Measurements from ENCODE around the gene PAAF1.
A peak's percentile ranks its signal among the peaks of the same experiment; 100 is the strongest.
"Not testable (repeated sequence)": the region's sequence is repeated elsewhere in the genome, so short reads cannot be mapped to it uniquely, and the experiment has no call there.

The PAAF1 gene, protein sequence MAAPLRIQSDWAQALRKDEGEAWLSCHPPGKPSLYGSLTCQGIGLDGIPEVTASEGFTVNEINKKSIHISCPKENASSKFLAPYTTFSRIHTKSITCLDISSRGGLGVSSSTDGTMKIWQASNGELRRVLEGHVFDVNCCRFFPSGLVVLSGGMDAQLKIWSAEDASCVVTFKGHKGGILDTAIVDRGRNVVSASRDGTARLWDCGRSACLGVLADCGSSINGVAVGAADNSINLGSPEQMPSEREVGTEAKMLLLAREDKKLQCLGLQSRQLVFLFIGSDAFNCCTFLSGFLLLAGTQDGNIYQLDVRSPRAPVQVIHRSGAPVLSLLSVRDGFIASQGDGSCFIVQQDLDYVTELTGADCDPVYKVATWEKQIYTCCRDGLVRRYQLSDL

GRCh38 chr11:73876424-73877310 is at the start of gene PAAF1, which contains the start of gene COA4:
Gene PAAF1 (plus strand): TSS chr11:73876999. CDS start chr11:73877022, 23 bp downstream.
Gene COA4 (minus strand): TSS chr11:73876846. CDS start chr11:73873378, 3,468 bp downstream.
- DNase-seq (ENCODE audit: low spot score) = peak; percentile 96

- DNase-seq (ENCODE audit: low spot score) = peak; percentile 32
These were observed 46.5 kb upstream of the PAAF1 start for GRCh38 chr11:73830261-73830660.

DNA sequence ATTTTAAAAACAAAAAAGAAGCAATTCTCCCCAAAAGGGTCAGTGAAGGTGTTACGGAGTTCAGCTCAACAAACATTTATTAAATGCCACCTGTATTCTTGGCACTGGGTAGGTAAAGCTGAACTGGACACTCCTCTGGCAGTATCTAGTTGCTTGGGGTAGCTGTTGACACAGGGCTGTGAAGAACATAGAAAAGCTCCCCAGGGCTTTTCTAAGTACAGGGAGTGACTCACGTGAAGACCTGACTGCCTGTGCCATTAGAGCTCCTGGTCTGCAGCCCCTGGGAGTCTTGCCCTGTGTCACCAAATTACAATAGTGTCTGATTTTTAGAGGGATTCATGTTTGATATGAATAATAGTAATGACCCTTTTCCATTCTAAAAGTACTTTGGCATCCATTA is 43.7 kb upstream of the PAAF1 start:
- DNase-seq (ENCODE audit: low spot score) = no peak

GRCh38 chr11:73838443-73839122 is 38.2 kb upstream of the PAAF1 start:
- no peak for DNase-seq (ENCODE audit: low spot score)

DNA sequence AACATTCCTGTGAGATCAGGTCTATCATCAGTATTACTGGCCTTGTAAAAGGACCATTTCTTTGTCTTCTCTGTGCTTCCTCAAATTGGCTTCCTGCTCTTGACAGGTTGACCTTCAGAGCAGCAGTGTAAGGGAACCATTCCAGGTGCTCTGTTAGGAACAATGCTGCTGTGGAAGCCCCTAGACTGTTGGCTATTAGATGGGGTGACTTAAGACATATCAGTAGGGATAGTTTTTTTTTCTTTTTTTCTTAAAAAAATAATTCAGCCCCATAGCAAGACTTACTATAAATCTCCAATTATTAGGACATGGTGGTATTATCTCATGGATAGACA is 37.7 kb upstream of the PAAF1 start:
- no peak for DNase-seq (ENCODE audit: low spot score)

DNA sequence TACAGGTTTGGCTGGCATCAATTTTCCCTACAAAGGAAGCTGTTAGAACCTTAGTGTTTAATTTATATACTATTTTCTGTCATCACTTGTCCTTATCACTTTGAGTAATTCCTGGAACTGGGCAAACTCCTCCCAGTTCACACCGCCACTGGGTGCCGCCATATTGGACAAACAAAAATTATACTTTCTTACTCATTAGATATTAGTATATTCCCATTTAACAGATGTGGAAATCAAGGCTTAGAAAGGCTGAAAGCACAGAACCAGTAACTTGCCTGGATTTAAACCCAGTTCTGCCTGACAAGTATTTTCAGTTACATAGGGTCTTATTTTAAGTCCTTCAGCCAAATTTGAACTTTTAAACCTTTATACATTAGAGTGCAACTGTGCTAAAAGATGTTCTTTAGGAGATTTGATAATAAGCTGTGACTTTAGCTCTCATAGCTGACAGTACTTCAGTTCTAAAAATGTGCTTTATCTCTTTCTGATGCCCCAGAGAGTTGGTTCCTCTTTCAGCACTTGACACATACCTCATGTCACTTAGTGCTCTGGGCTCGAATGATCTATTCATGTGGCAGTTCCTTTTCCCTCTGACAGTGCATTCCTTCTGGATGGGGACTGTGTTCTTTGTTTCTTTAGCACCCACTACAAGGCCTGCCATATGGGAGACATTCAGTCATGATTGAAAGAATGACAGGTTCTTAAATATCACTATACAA is 25.6 kb upstream of the PAAF1 start:
- DNase-seq (ENCODE audit: low spot score) = no peak

DNA sequence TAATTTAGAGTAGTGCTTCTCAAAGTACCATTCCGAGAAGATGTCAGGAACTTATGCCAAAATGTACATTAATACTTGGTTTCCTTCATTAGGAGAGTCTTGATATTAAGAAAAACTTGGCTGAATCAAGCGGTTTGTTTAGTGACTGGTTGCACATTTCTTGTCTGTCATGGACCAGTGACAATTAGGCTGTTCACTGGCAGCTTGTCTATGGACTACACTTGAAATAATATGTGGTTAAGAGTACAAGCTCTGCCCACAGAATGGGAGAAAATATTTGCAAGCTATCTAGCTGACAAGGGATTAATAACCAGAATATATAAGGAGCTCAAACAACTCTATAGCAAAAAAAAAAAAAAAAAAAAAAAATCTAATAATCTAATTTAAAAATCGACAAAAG is 24.8 kb upstream of the PAAF1 start:
- DNase-seq (ENCODE audit: low spot score) = no peak

GRCh38 chr11:73854680-73855079 is 22.1 kb upstream of the PAAF1 start:
- DNase-seq (ENCODE audit: low spot score) = no peak

DNA sequence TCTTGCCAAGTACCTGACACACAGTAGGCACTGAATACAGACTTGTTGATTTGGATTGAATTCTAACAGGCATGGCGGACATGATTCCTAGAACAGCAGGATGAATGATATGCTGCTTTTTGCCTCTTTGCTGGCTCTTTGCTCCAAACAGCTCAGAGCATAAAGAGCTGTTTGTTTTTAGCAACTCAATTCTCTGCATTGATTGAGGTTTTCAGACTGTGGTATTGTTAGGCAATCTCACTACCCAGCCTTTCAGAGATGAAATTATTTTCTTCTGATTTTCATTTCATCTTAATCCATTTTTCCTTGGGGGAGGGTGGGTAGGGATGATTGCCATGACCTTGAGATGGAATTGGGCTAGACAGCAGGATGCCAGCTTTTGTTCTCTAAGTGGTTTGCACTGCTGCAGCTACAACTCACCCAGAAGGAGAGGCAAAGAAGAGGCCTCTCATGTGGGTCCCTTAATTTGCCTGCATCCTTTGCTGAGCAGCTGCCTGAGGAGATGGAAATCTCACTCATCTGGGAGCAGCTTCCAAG is 20.7 kb upstream of the PAAF1 start:
- peak; percentile 66 for DNase-seq (ENCODE audit: low spot score)

- no peak for DNase-seq (ENCODE audit: low spot score)
These were observed 17.1 kb upstream of the PAAF1 start for GRCh38 chr11:73859671-73860070.

DNA sequence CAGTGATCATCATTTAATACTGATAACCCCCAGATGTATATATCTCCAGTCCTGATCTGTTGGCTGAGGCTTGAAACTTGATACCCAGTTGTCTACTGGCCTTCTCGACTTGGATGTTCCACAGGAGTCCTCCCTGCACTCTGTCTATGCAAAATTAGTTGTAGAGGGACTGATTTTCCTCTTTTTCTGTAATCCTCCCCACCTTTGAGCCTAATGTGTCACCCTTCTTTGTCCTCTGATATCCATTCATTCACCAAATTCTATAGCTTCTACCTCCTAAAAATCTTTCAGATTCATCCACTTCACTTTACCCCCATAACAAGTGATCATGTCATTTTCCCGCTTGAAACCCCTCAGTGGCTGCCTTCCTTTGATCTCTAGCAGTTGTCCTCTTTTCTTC is 16.6 kb upstream of the PAAF1 start:
- no peak for DNase-seq (ENCODE audit: low spot score)

- no peak for DNase-seq (ENCODE audit: low spot score)
These were observed 13.8 kb upstream of the PAAF1 start for GRCh38 chr11:73862986-73863385.

GRCh38 chr11:73866095-73866579 is 10.7 kb upstream of the PAAF1 start:
- no peak for DNase-seq (ENCODE audit: low spot score)

- DNase-seq (ENCODE audit: low spot score) = peak; percentile 18
These were observed 10.2 kb upstream of the PAAF1 start for GRCh38 chr11:73866586-73866996.

DNA sequence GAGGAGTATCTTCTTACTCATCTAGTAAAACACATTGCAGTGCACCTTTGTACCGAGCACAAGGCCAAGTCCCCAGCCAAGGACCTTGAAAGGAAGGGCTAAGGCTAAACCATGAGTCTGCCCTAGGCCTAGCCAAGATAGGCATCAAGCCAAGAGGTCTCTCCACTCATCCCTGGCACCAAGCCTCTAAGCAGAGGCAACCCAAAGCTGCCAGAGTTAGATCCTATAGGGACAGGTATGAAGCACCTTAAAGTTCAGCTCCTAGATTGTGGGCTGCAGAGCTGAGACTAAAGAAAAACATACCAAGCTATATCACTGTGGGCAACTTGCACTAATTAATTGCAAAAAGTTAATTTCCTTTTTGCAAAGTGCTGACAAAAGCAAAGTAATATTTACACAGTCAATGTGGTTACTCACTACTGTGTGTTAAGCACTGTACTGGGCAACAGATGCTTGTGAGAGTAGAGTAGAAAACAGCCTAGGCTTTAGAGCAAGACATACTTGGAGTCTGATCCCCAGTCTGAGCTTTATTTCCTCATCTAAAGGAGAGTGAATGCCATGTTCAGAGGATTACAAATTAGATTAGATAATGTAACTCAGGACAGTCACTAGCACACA is 7.4 kb upstream of the PAAF1 start:
- DNase-seq (ENCODE audit: low spot score) = no peak

DNA sequence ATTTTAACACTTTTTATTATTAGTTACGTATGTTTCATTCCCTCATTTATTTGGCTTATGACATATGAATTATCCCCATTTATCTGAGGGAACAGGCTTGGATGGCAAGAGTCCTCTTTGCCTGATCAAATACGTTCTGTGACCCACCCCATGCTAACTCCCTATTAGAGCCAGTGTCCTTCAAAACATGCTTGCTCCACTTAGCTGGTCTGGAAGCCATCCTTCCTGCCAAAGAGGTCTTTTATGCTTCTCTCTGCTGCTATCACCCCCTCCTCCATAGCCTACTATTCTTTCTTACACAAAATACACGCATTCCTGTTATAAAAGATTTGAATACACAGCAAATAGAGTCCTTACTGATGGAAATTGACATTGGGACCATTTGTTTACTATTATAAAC is 6.5 kb upstream of the PAAF1 start:
- DNase-seq (ENCODE audit: low spot score) = no peak

DNA sequence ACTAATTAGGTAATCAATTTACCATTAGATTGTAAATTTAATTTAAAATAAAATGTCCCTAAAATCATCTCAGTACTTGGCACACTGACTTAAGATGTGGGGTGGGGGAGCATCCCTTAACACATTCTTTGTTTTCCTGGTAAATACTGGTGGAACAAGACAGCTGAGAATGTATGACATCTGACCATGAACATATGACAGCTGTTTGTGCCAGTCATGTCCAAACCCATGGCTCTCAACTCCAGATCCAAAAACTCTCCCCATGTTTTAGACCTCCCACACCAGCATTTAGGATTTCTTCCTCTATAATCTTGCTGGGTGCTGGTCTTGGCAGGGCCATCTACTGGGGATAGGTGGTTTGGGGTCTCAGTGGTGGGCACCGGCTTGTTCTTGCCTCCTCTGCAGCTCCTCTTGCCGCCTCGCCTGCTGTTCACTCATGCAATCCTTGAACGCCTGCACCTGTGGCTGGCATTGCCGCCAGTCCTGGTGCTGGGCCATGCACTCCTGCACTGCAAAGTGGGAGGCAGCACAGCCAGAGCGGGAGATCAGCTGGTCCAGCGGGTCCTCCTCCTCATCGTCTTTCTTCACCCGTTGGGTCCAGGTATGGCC is 3.9 kb upstream of the PAAF1 start:
- DNase-seq (ENCODE audit: low spot score) = no peak

DNA sequence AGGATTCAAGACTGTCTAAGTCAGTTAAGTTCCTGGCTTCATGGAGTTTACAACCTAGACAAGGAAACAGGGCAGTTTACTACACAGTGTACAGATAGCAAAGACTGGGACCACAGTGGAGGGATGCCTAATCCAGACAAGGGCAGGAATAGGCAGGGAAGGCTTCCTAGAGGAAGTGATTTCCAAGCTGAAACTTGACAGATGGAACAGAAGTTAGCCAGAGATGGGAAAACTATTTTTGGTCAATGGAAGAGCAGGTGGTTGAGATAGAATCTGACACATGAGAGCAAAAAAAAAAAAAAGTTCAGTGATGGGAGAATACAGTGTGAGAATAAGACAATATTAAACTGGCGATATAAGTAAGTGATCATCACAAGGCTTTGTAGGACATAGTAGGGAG is 1.4 kb upstream of the PAAF1 start:
- no peak for DNase-seq (ENCODE audit: low spot score)

DNA sequence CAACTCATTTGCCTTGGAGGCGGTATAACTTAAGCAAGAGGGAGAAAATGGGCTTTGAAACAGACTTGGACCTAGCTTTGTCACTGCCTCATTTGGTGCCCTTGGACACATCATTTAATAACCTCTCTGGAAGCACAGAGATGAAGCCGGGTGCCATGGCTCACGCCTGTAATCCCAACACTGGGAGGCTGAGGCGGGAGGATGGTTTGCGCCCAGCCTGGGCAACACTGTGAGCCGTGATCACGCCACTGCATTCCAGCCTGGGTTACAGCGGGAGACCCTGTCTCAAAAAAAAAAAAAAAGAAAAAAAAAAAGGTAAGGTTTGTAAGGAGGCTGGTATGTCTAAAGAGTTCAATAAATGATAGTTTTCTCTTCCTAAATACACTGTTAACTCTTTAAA is 959 bp upstream of the PAAF1 start:
- no peak for DNase-seq (ENCODE audit: low spot score)

DNA sequence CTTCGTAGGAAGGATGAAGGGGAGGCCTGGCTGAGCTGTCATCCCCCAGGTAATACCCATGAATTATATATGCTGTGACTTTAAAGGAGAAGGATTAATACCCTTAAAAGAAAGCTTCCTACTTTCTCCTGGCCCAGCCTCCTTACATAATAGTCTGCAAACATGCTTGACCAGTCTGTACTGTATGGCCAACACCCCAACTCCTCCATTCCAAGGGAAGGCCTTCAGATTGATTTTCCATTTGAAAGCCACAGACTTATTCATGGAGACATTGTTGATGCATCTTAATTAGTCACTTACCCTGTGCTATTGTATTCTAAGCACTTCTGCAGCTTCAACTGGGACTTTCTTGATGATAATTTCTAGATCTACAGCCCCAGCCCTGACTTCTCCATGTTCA is 2.0 kb downstream of the PAAF1 start:
- DNase-seq (ENCODE audit: low spot score) = no peak

DNA sequence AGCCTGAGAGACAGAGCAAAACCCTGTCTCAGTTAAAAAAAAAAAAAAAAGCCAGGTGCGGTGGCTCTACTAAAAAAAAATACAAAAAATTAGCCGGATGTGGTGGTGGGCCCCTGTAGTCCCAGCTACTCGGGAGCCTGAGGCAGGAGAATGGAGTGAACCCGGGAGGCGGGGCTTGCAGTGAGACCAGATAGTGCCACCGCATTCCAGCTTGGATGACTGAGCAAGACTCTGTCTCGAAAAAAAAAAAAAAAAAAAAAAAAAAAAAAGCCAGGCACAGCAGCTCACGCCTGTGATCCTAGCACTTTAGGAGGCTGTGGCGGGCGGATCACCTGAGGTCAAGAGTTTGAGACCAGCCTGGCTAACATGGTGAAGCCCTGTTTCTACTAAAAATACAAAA is 3.6 kb downstream of the PAAF1 start:
- DNase-seq (ENCODE audit: low spot score) = not testable (repeated sequence)

All from COLO829 (cell line).